Neutrophil (primary cell): ENCODE measurements around the gene PLK3.

ENCODE experiments used
- H3K27ac ChIP-seq: fragments of 200-600 bp; sonication (generic); 2 replicates; pipeline ENCODE4 v1.5.1; 2016; ENCODE audit warnings: mild to moderate bottlenecking, moderate library complexity
- H3K27me3 ChIP-seq: fragments of 200-600 bp; sonication (generic); 2 replicates; pipeline ENCODE4 v1.6.0; 2016; ENCODE audit warnings: mild to moderate bottlenecking
- H3K36me3 ChIP-seq: fragments of 200-600 bp; sonication (generic); 2 replicates; pipeline ENCODE4 v1.5.1; 2017
- H3K4me1 ChIP-seq, 2 experiments: fragments of 200-600 bp in 1 of 2; sonication (generic) in 1 of 2; 1 replicate in 1 of 2; 2 replicates in 1 of 2; pipeline versions ENCODE4 v1.5.1 to v1.6.1; 2013 to 2016; ENCODE audit warnings: low read depth in 1 of 2, low read length in 1 of 2, mild to moderate bottlenecking in 1 of 2, moderate library complexity in 1 of 2; ENCODE audit not compliant: control insufficient read depth in 1 of 2, insufficient read depth in 1 of 2
- H3K4me3 ChIP-seq, 2 experiments: fragments of 200-600 bp in 1 of 2; sonication (generic) in 1 of 2; 1 replicate in 1 of 2; 2 replicates in 1 of 2; pipeline ENCODE4 v1.5.1; 2013 to 2016; ENCODE audit warnings: low read depth in 1 of 2, low read length in 1 of 2, mild to moderate bottlenecking in 1 of 2, moderate library complexity in 1 of 2
- H3K9me3 ChIP-seq: fragments of 200-600 bp; sonication (generic); 2 replicates; pipeline ENCODE4 v1.5.1; 2016
- TF ChIP-seq, protein P1 (sequence below): fragments of 200-600 bp; sonication (generic); IDR thresholded peaks from 2 replicates; pipeline ENCODE4 v1.5.1; 2016; ENCODE audit warnings: antibody characterized with exemption

PLK3 gene

DNA sequence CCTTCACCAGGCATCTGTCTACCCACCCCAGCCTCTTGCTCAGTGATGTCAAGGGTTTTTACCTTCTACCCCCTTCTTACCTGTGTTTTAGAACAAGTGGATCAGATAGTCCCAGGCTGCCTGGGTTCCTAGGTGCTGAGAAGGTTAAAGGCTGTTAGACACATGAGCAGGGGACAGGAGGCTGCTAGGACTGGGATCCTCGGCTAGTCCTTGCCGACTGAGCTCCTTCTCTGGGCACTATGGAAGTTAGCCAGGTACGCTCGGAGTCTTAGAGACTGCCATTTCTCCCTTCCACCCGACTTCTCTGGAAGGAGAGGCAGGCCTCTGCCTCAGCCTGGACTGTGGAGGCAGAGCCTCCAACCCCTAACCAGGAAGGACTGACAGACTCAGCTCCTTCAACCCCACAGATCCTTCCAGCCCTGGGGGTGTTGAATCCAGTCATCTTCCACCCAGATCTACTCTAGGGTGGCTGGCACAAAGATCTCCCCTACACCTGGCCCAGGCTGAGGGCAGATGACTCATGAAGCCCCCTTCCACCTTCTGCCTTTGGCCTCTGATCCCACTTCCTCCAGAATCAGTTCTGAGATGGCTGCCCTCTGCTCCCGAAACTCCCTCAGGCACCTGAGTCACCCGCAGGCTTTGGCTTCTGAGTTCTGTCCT is 6.7 kb downstream of the PLK3 start, which contains the start of gene DYNLT4:
TSS of gene DYNLT4 (minus strand) at position 648 of the 660 bp plus-strand sequence. CDS start 683 bp downstream, outside the sequence.
- TF ChIP-seq, protein P1, sequence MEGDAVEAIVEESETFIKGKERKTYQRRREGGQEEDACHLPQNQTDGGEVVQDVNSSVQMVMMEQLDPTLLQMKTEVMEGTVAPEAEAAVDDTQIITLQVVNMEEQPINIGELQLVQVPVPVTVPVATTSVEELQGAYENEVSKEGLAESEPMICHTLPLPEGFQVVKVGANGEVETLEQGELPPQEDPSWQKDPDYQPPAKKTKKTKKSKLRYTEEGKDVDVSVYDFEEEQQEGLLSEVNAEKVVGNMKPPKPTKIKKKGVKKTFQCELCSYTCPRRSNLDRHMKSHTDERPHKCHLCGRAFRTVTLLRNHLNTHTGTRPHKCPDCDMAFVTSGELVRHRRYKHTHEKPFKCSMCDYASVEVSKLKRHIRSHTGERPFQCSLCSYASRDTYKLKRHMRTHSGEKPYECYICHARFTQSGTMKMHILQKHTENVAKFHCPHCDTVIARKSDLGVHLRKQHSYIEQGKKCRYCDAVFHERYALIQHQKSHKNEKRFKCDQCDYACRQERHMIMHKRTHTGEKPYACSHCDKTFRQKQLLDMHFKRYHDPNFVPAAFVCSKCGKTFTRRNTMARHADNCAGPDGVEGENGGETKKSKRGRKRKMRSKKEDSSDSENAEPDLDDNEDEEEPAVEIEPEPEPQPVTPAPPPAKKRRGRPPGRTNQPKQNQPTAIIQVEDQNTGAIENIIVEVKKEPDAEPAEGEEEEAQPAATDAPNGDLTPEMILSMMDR: no peak
- peaks cover 53% of the 10 kb centered on the region for H3K36me3 ChIP-seq
- H3K4me1 ChIP-seq: peaks cover 63 to 82% of the 10 kb centered on the region in 2 experiments

DNA sequence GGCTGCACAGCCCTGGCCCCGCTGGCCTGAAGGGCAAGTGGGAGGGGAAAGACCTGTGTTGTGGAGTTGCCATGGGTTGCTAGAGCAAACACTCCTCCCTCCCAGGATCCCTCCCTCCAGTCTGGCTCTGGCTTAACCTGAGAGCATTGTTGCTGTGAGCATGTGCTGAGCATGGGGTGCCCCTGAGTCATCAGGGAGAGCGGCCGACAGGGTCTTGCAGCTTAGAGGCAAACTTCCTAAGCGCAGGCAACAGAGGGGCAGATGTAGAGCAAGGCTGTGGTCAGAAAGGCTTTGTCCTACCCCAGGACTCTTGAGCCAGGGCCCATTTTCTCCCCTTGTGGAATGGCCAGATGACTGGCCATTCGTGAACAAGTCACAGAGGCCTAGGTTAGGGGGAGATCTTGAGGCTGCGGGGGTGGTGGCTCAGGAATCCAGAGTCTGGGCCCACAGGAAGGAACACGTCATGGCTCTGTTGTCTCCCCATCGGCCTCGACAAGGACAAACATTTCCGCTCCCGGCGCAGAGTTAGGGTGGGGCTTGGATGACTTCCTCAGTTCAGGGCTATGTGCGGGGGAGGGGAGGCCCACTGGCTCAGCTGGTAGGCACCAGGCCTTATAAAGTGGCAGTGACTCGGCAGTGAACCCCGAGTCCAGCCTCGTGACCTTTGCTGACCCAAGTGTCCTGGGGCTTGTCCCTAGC is 7.3 kb downstream of the PLK3 start:
- TF ChIP-seq, protein P1: peak; percentile 39
- H3K36me3 ChIP-seq: peaks cover 46% of the 10 kb centered on the region
- H3K27me3 ChIP-seq: no peaks in the 10 kb centered on the region
- peak overlapping the region; percentile 11 to 56 for H3K4me3 ChIP-seq
- peaks cover 56 to 75% of the 10 kb centered on the region in 2 experiments for H3K4me1 ChIP-seq
- no peaks in the 10 kb centered on the region for H3K9me3 ChIP-seq
- H3K27ac ChIP-seq: peak overlapping the region; percentile 100

More for the DNA sequence above, 6.7 kb downstream of the PLK3 start, which contains the start of gene DYNLT4:
- H3K27me3 ChIP-seq: no peaks in the 10 kb centered on the region
- H3K9me3 ChIP-seq: no peaks in the 10 kb centered on the region
- H3K27ac ChIP-seq: peak within 1 kb of the TSS; percentile 100
- H3K4me3 ChIP-seq: peak within 1 kb of the TSS; percentile 11 to 56

DNA sequence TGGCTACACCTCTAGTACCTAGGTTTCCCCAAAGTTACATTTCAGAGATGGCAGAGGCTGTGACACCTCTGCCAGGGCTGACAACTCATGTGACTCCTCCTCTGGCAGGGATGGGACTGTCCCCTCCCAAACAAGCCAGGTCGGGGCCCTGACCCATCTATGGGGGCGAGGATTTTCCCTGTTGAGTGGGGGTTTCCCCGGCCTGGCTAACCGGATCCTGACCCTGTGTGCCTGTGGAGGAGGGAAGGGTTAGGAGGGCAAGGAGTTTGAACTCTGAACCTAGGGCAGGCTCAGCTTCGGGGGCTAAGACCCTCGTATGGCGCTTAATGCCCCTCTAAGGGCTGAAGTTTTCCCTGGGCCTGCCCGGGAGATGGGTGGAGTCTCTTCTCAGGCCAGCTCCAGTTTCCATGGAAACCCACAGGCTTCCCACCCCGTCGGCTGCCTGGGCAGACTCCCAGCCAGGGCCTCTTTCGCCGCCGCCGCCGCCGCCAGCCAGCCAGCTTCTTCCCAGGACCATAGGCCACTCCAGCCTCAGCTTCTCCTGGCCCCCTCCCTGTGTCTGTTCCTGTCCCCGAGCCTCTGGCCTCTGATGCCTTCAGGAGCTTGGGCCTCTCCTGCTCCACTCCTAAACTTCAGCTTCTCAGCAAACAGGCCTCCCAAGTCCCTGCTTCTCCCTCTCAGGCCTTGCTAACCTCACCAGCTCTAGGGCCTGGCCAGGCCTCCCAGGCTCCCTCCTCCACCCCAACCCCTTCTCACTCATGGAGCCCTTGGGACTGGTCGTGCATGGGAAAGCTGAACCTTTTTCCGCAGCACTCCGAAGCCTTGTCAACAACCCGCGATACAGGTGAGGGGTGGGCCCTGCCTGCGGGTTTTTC is 8.1 kb downstream of the PLK3 start, which contains the start of gene BTBD19:
TSS of gene BTBD19 (plus strand) at position 461 of the 875 bp plus-strand sequence. CDS start at position 759, 298 bp downstream.
- Histone ChIP-seq H3K27ac (peak within 1 kb of the TSS; percentile 100), H3K4me3 (peak within 1 kb of the TSS; percentile 11 to 56), H3K27me3 (no peaks in the 10 kb centered on the region), H3K4me1 (peaks cover 59 to 74% of the 10 kb centered on the region in 2 experiments), H3K36me3 (peaks cover 38% of the 10 kb centered on the region), H3K9me3 (no peaks in the 10 kb centered on the region)
- TF ChIP-seq, protein P1: no peak

DNA sequence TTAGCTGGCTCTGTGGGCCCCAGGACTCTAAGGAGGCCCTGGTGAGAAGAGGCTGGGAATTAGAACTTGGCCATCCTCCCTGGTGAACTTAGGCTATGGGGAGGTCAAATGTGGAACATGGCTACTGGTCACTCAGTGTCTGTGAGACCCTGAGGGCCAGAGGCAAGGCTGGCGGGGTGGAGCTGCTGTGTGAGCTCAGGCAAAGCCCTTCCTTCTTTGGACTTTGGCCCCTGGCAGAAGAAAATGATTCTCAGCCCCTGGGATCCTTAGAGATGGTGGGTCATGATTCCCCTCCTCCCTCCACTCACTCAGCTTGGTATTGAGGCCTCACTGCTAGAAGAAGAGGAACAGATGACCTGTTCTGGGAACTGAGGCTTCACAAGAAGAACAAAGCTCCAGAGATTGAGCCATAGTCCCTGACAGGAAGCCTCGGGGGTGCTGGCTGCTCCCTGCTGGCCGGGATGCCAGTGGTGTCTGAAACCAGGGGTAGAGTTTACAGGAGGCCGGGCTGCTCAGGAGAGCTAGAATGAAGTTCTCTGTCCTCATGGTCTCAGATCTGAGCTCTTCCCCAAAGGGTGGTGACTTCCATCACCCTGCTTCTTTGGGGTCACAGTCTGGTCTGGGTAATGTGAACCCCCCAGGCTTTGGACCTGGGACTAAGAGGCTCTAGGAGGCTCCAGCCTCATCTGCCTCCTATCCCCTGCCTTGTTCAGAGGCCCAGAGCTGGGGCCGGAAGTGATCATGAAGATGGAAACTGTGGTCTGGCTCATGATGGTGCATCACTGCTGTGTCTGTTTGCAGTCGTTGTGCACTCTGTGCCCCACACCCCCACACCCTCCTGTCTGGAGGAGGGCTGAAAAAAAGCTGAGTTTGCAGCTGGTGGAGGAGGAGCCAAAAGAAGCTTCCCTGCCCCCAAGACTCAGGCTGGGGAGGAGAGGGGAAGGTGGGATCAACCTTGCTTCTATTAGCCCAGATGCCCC is 9.1 kb downstream of the PLK3 start:
- Histone ChIP-seq H3K4me3 (peak overlapping the region; percentile 11 to 56), H3K36me3 (peaks cover 29% of the 10 kb centered on the region), H3K4me1 (peaks cover 63 to 76% of the 10 kb centered on the region in 2 experiments), H3K27me3 (no peaks in the 10 kb centered on the region), H3K27ac (peak overlapping the region; percentile 100), H3K9me3 (no peaks in the 10 kb centered on the region)
- TF ChIP-seq, protein P1: no peak
